ENCODE data around the gene PRKAA1.
"Not testable (repeated sequence)": the region's sequence is repeated elsewhere in the genome, so short reads cannot be mapped to it uniquely, and the experiment has no call there.

Gene PRKAA1

DNA sequence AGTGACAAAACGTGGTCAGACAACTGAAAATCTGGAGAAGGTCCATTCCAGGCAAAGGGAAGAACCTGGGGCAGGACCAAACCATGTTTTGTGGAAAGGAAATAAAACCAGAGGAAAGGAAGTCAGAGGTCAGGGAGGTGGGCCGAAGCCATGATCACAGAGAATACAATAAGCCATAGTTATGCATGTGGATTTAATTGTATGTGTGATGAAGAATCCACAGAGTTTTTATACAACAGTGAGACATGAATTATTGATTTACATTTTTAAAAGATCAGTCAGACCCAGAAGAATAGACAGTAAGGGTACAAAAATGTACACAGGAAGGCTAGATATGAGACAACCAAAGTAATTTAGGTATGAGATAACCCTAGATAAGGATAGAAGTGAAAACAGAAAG lies 63.2 kb downstream of the PRKAA1 start:
- in situ Hi-C loops (cut with HindIII; ENCODE audit: low sequenced_read_pairs) = no loop called here

DNA sequence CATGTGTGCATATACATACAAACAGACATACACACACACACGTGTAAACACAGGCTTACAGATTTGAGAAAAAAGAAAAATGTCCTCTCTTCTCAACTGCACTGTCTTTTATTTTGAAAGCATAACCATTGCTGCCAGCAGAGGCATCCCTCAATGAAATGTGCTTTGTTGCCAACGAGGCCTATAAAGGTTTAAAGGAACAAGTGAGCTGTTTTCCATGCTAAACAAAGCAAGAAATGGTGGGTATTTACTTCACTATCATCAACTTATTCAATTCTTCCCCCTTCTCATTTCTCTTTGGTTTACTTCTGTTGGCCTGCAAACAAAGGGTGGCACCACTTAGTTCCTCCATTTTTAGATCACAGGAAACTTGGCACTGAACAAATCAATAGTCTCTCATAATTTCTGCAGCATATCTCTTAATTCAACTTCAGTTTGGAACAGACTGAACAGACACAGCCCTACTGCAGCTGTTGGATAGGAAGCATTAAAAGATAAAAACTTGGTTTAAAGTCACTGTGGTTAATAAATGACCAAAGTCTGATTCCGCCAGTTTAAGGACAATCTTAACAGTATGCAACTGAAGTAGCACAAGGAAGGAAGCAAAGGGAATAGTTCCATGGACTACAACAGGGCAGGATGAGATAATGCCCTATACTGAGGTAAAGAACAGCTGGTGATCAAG lies 64.2 kb downstream of the PRKAA1 start:
- in situ Hi-C loops (cut with HindIII; ENCODE audit: low sequenced_read_pairs) = no loop called here

DNA sequence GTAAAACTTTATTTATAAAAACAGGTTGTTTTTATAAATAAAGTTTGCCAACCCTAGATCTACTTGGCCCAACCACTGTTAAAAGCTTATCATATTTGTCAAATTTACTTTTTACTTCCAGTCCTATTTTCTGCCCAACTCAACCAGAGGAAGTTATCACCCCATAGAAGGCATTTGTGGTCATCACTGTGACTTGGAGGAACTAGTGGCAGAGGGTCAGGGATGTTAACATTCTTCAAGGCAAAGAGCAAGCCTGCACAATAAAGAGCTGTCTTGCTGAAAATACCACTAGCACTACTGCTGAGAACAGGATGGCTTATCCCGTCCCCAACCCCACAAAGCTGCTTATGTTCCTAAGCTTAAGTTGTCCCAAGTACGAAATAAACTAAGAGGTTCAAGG lies 64.7 kb downstream of the PRKAA1 start:
- in situ Hi-C loops (cut with HindIII; ENCODE audit: low sequenced_read_pairs) = no loop called here

DNA sequence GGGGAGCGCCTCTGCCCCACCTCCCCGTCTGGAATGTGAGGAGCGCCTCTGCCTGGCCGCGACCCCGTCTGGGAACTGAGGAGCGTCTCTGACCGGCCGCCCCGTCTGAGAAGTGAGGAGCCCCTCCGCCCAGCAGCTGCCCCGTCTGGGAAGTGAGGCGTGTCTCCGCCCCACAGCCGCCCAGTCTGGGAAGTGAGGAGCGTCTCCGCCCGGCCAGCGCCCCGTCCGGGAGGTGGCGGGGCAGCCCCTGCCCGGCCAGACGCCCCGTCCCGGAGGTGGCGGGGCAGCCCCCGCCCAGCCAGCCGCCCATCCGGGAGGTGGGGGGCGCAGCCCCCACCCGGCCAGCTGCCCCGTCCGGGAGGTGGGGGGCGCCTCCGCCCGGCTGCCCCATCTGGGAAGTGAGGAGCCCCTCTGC lies 75.7 kb downstream of the PRKAA1 start:
- in situ Hi-C loops (cut with HindIII; ENCODE audit: low sequenced_read_pairs) = not testable (repeated sequence)

DNA sequence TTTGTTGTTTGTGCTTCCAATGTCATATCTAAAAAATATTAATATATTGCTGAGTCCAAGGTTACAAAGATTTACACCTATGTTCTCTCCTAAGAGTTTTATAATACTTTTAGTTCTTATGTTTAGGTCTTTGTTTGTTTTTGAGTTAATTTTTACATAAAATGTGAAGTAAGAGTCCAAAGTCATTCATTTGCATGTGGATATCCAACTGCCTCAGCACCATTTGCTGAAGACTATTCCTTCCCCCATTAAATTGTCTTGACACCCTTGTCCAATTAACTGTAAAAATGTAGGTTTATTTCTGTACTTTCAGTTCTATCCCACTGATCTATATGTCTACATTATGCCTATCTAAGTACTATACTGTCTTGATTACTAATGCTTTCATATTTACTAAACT lies 78.1 kb downstream of the PRKAA1 start:
- in situ Hi-C loops (cut with HindIII; ENCODE audit: low sequenced_read_pairs) = no loop called here

DNA sequence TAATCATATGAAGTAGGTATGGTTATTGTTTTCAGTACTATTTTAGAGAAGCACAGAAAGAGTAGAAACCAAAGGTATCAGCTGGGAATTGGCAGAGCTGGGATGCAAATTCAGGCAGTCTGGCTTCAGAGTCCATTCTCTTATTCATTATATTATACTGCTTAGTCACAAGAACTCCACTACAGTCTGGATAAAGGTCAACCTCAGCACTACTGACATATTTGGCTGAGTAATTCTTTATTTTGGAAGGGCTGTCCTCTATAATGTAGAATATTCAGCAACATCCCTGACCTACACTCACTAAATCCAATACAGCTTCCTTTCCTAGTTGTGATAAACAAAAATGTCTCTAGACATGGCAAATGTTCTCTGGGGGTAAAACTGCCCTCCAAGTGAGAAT lies 80.9 kb downstream of the PRKAA1 start:
- in situ Hi-C loops (cut with HindIII; ENCODE audit: low sequenced_read_pairs) = no loop called here

DNA sequence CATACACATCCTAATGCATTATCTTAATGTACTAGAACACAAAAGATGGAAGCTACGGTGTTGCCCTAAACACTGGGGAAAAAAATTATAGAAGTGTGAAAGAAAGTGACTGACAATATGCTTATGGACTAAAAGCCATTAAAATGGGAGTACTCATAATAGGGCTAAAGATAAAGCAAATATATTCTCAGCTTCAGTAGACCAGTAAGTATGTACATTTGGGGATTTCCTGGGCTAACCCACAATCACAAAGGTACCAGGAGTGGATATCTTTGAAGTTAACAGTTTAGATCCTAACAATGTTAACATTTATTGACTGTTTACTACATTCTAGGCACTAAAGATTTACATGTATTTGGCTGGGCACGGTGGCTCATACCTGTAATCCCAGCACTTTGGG lies 81.6 kb downstream of the PRKAA1 start:
- in situ Hi-C loops (cut with HindIII; ENCODE audit: low sequenced_read_pairs) = no loop called here

DNA sequence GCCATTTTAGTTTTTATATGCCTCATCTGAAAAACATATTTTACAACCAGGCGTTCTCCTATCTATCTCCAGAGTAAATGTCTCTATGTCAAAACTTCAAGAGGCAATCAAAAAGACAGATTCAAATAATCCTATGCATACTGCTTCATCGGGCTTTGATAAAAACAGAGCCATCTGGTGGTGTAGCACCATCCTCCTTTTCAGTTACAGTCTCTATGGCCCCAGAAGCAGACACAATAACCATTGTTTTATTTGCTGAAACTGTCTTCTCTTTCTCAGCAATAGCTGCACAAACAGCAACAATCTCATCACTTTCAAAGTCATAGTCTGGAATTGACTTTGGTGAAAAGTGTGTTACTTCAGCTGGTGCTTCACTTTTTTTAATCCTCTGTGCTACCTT lies 82.2 kb downstream of the PRKAA1 start:
- in situ Hi-C loops (cut with HindIII; ENCODE audit: low sequenced_read_pairs) = no loop called here

DNA sequence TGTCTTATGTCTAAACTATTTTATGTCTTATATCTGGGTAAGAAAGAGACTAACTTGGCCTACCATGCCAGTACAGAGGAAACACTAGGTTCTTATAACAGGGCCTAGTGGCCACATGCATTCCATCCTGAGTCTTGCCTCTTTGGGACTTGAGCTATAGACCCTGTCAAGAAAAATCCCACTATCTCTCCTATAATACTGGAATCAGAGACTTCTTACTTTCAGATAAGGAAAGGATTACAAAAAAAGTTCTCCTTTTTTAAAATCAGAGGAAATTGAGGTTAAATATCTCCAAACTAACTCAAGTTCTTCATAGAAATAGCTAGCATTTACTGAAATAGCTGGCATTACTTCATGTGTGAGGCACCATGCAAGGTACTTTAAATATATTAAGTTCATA lies 84.2 kb downstream of the PRKAA1 start:
- in situ Hi-C loops (cut with HindIII; ENCODE audit: low sequenced_read_pairs) = no loop called here

DNA sequence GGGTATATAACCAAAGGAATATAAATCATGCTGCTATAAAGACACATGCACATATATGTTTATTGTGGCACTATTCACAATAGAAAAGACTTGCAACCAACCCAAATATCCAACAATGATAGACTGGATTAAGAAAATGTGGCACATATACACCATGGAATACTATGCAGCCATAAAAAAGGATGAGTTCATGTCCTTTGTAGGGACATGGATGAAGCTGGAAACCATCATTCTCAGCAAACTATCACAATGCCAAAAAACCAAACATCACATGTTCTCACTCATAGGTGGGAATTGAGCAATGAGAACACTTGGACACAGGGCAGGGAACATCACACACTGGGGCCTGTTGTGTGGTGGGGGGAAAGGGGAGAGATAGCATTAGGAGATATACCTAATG lies 87.6 kb downstream of the PRKAA1 start:
- in situ Hi-C loops (cut with HindIII; ENCODE audit: low sequenced_read_pairs) = not testable (repeated sequence)

Data from DLD1 (cell line).